Endodermal cell (in vitro differentiated cells): ENCODE data around the gene PPME1. TPM values are rescaled to one million over a fixed set of nuclear protein-coding genes. Genes with fewer than 3 reads are reported as not detected.

Experiments
- DNase-seq: peaks from one replicate; pipeline ENCODE4 v3.0.0-alpha.2; 2017
- H3K27ac ChIP-seq: 2 replicates; pipeline ENCODE4 v1.5.1; 2013; ENCODE audit warnings: mild to moderate bottlenecking, low read depth, low read length, moderate library complexity
- H3K27me3 ChIP-seq: 2 replicates; pipeline ENCODE4 v1.6.1; 2013; ENCODE audit warnings: mild to moderate bottlenecking, low read length, moderate library complexity; ENCODE audit not compliant: insufficient read depth, control insufficient read depth, poor library complexity, severe bottlenecking
- H3K36me3 ChIP-seq: 2 replicates; pipeline ENCODE4 v1.7.0; 2013; ENCODE audit warnings: mild to moderate bottlenecking, low read length, moderate library complexity; ENCODE audit not compliant: control insufficient read depth, insufficient read depth
- H3K4me1 ChIP-seq: one replicate; pipeline ENCODE4 v1.7.0; 2013; ENCODE audit warnings: low read length; ENCODE audit not compliant: control insufficient read depth, insufficient read depth
- H3K4me3 ChIP-seq: 2 replicates; pipeline ENCODE4 v1.5.1; 2013; ENCODE audit warnings: mild to moderate bottlenecking, low read length, moderate library complexity
- H3K9ac ChIP-seq: 2 replicates; pipeline ENCODE4 v1.6.1; 2013; ENCODE audit warnings: mild to moderate bottlenecking, low read length, moderate library complexity; ENCODE audit not compliant: poor library complexity, severe bottlenecking; ENCODE audit errors: extremely low read depth
- H3K9me3 ChIP-seq: 2 replicates; pipeline ENCODE4 v1.6.1; 2013; ENCODE audit warnings: mild to moderate bottlenecking, low read length, moderate library complexity; ENCODE audit not compliant: control insufficient read depth
- H3K27ac Mint-ChIP-seq: 2 replicates; pipeline ENCODE4 v1.8.0; 2020; ENCODE audit warnings: mixed read lengths
- H3K27me3 Mint-ChIP-seq: 2 replicates; pipeline ENCODE4 v1.8.0; 2021; ENCODE audit warnings: mild to moderate bottlenecking, mixed read lengths; ENCODE audit not compliant: insufficient read depth
- H3K36me3 Mint-ChIP-seq: 2 replicates; pipeline ENCODE4 v1.8.0; 2020; ENCODE audit warnings: low read depth, mixed read lengths
- H3K4me1 Mint-ChIP-seq: 2 replicates; pipeline ENCODE4 v1.8.0; 2020; ENCODE audit warnings: mixed read lengths
- H3K4me3 Mint-ChIP-seq: 2 replicates; pipeline ENCODE4 v1.8.0; 2020; ENCODE audit warnings: mild to moderate bottlenecking, moderate library complexity, mixed read lengths
- H3K9me3 Mint-ChIP-seq: 2 replicates; pipeline ENCODE4 v1.8.0; 2020; ENCODE audit warnings: mild to moderate bottlenecking, mixed read lengths
- WGBS, 2 experiments: methylation state at CpG; one replicate each; pipeline versions ENCODE4 v1.1.5 to v1.1.7; 2013; ENCODE audit warnings: missing lambda C conversion rate in 2 of 2, mixed read lengths in 1 of 2; ENCODE audit not compliant: insufficient coverage in 1 of 2, insufficient read length in 1 of 2; 5-methylcytosine and 5-hydroxymethylcytosine counted together
- total RNA-seq, 2 donors: library from RNA; stranded (reverse); fragmentation: NEBNext Ultra II Directional in 1 of 2; extraction: Animal tissue kit (Norgen Biotek cat#: 25700) in 1 of 2; gene quantifications; 2 replicates in 1 of 2; 3 replicates in 1 of 2; pipeline ENCODE4 v1.2.1, GENCODE V29; 2021
- TF ChIP-seq, protein P1 (sequence below): fragments of 200-600 bp; sonication (generic); conservative IDR thresholded peaks from 2 replicates; pipeline ENCODE4 v1.5.0; 2021; ENCODE audit warnings: antibody characterized with exemption, mild to moderate bottlenecking

Gene PPME1
- total RNA-seq, 2 donors from 2014 or later, result 28.8 to 38.3 TPM

- no peaks in the 10 kb centered on the region for H3K27me3 ChIP-seq
- whole genome bisulfite sequencing, 2 experiments, result 87 to 99% methylated on average over 3 to 4 of the region's 4 CpGs
- no peak overlapping the region for H3K27ac Mint-ChIP-seq
Measured at GRCh38 chr11:74182635-74183034, 11.5 kb downstream of the PPME1 start.

DNA sequence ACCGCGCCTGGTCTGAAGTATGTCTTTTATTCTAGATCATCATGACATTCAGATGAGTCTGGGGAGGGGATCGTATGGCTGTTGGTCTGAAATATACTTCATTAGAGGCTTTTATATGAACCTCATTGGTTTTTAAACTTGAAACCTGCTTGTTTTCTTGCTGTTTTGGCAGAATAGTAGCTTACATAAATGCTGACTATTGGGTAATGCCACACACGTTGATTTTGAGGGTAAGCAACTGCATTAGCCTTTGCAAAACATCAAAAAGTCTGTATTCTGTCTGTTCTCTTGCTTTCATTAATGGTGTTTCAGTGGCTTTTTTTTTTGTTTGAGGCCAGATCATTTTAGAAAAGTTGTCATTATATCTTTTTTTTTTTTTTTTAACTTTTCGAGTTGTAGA lies 14.2 kb downstream of the PPME1 start:
- no peaks in the 10 kb centered on the region for H3K9me3 ChIP-seq
- H3K27ac ChIP-seq, result no peak overlapping the region
- DNase-seq, result no peak
- no peaks in the 10 kb centered on the region for H3K4me1 ChIP-seq
- no peaks in the 10 kb centered on the region for H3K27me3 ChIP-seq
- peaks cover 9% of the 10 kb centered on the region for H3K36me3 Mint-ChIP-seq
- H3K4me3 ChIP-seq, result no peak overlapping the region
- 90 to 94% methylated on average over 2 to 4 of the region's 5 CpGs for WGBS, 2 experiments
- no peak overlapping the region for H3K9ac ChIP-seq
- no peaks in the 10 kb centered on the region for H3K36me3 ChIP-seq
- H3K27me3 Mint-ChIP-seq, result no peaks in the 10 kb centered on the region
- H3K4me3 Mint-ChIP-seq, result no peak overlapping the region
- no peak overlapping the region for H3K27ac Mint-ChIP-seq
- TF ChIP-seq, protein P1, sequence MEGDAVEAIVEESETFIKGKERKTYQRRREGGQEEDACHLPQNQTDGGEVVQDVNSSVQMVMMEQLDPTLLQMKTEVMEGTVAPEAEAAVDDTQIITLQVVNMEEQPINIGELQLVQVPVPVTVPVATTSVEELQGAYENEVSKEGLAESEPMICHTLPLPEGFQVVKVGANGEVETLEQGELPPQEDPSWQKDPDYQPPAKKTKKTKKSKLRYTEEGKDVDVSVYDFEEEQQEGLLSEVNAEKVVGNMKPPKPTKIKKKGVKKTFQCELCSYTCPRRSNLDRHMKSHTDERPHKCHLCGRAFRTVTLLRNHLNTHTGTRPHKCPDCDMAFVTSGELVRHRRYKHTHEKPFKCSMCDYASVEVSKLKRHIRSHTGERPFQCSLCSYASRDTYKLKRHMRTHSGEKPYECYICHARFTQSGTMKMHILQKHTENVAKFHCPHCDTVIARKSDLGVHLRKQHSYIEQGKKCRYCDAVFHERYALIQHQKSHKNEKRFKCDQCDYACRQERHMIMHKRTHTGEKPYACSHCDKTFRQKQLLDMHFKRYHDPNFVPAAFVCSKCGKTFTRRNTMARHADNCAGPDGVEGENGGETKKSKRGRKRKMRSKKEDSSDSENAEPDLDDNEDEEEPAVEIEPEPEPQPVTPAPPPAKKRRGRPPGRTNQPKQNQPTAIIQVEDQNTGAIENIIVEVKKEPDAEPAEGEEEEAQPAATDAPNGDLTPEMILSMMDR, result no peak
- peaks cover 4% of the 10 kb centered on the region for H3K9me3 Mint-ChIP-seq
- H3K4me1 Mint-ChIP-seq, result no peaks in the 10 kb centered on the region

More at GRCh38 chr11:74182635-74183034, 11.5 kb downstream of the PPME1 start:
- no peaks in the 10 kb centered on the region for H3K9me3 Mint-ChIP-seq
- no peaks in the 10 kb centered on the region for H3K36me3 Mint-ChIP-seq
- TF ChIP-seq, protein P1, result no peak
- H3K4me3 ChIP-seq, result no peak overlapping the region
- no peak overlapping the region for H3K27ac ChIP-seq
- H3K4me3 Mint-ChIP-seq, result no peak overlapping the region
- H3K4me1 ChIP-seq, result peaks cover 6% of the 10 kb centered on the region
- no peaks in the 10 kb centered on the region for H3K27me3 Mint-ChIP-seq
- DNase-seq, result no peak
- H3K36me3 ChIP-seq, result no peaks in the 10 kb centered on the region
- H3K9ac ChIP-seq, result no peak overlapping the region
- no peaks in the 10 kb centered on the region for H3K9me3 ChIP-seq
- H3K4me1 Mint-ChIP-seq, result peaks cover 7% of the 10 kb centered on the region

DNA sequence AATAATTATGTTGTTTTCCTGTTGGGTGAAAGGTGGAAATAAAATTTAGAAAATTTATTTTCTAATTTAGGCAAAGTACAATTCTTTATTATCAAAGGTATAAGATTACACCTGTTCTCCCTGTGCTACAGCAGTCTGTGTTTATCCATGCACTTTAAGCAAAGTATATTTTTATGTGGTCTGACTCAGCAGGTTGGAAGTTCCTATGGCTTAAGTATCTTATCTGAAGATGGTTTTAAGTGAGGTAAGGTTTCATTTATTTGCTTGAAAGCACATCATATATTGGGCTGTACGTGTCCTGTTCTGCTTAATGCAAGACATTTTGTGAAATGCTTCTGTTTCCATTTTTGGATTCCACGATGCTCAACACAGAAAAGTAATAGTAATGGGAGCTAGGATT lies 14.6 kb downstream of the PPME1 start:
- Histone ChIP-seq H3K9ac (no peak overlapping the region), H3K27me3 (no peaks in the 10 kb centered on the region), H3K9me3 (no peaks in the 10 kb centered on the region), H3K4me3 (no peak overlapping the region), H3K4me1 (no peaks in the 10 kb centered on the region), H3K36me3 (peaks cover 2% of the 10 kb centered on the region), H3K27ac (no peak overlapping the region)
- DNase-seq, result no peak
- WGBS, 2 experiments, result 100% methylated on average over 2 of the region's 2 CpGs; no CpG with 5 or more reads in 1 of the 2 experiments
- H3K9me3 Mint-ChIP-seq, result peaks cover 8% of the 10 kb centered on the region
- H3K27ac Mint-ChIP-seq, result no peak overlapping the region
- H3K4me3 Mint-ChIP-seq, result no peak overlapping the region
- TF ChIP-seq, protein P1, result no peak
- H3K36me3 Mint-ChIP-seq, result peaks cover 14% of the 10 kb centered on the region
- H3K4me1 Mint-ChIP-seq, result no peaks in the 10 kb centered on the region
- H3K27me3 Mint-ChIP-seq, result no peaks in the 10 kb centered on the region
